ENCODE data around the gene SHISA6. TPM values are rescaled to one million over a fixed set of nuclear protein-coding genes. Genes with fewer than 3 reads are reported as not detected.

SHISA6 gene
- total RNA-seq, 2 donors from 2014 or later, result 0.07 TPM; not detected in 1

GRCh38 chr17:11366272-11366850 is 125.3 kb downstream of the SHISA6 start:
- no peak overlapping the region for H3K27ac ChIP-seq
- no peak for DNase-seq (ENCODE audit: low spot score)
- no peak for TF ChIP-seq CTCF (IDR thresholded peaks at IDR 0.05)

GRCh38 chr17:11369575-11369974 is 128.6 kb downstream of the SHISA6 start:
- DNase-seq (ENCODE audit: low spot score), result no peak
- Histone ChIP-seq H3K36me3 (no peaks in the 10 kb centered on the region), H3K4me1 (no peaks in the 10 kb centered on the region), H3K9me3 (no peaks in the 10 kb centered on the region), H3K27ac (no peak overlapping the region), H3K27me3 (no peaks in the 10 kb centered on the region), H3K4me3 (no peak overlapping the region)
- no peak for TF ChIP-seq CTCF (IDR thresholded peaks at IDR 0.05)

More at GRCh38 chr17:11366272-11366850, 125.3 kb downstream of the SHISA6 start:
- Histone ChIP-seq H3K27me3 (no peaks in the 10 kb centered on the region), H3K4me1 (no peaks in the 10 kb centered on the region), H3K36me3 (no peaks in the 10 kb centered on the region), H3K9me3 (no peaks in the 10 kb centered on the region), H3K4me3 (no peak overlapping the region)

GRCh38 chr17:11372692-11373091 is 131.7 kb downstream of the SHISA6 start:
- no peak for DNase-seq (ENCODE audit: low spot score)
- no peak for TF ChIP-seq CTCF (IDR thresholded peaks at IDR 0.05)

GRCh38 chr17:11378506-11378905 is 137.5 kb downstream of the SHISA6 start:
- Histone ChIP-seq H3K27ac (no peak overlapping the region), H3K27me3 (no peaks in the 10 kb centered on the region), H3K4me3 (no peak overlapping the region), H3K4me1 (no peaks in the 10 kb centered on the region), H3K36me3 (no peaks in the 10 kb centered on the region), H3K9me3 (no peaks in the 10 kb centered on the region)
- DNase-seq (ENCODE audit: low spot score), result no peak
- no peak for TF ChIP-seq CTCF (IDR thresholded peaks at IDR 0.05)

More at GRCh38 chr17:11372692-11373091, 131.7 kb downstream of the SHISA6 start:
- Histone ChIP-seq H3K36me3 (no peaks in the 10 kb centered on the region), H3K9me3 (no peaks in the 10 kb centered on the region), H3K27ac (no peak overlapping the region), H3K4me3 (no peak overlapping the region), H3K4me1 (no peaks in the 10 kb centered on the region), H3K27me3 (no peaks in the 10 kb centered on the region)

- DNase-seq (ENCODE audit: low spot score), result no peak
- TF ChIP-seq CTCF (IDR thresholded peaks at IDR 0.05), result no peak
- no peaks in the 10 kb centered on the region for H3K9me3 ChIP-seq
- no peaks in the 10 kb centered on the region for H3K4me1 ChIP-seq
- H3K27ac ChIP-seq, result no peak overlapping the region
- no peaks in the 10 kb centered on the region for H3K27me3 ChIP-seq
- no peak overlapping the region for H3K4me3 ChIP-seq
- no peaks in the 10 kb centered on the region for H3K36me3 ChIP-seq
These were observed 139.7 kb downstream of the SHISA6 start for GRCh38 chr17:11380761-11381160.

- Histone ChIP-seq H3K27me3 (no peaks in the 10 kb centered on the region), H3K4me3 (no peak overlapping the region), H3K27ac (no peak overlapping the region), H3K36me3 (no peaks in the 10 kb centered on the region), H3K4me1 (no peaks in the 10 kb centered on the region), H3K9me3 (no peaks in the 10 kb centered on the region)
- no peak for TF ChIP-seq CTCF (IDR thresholded peaks at IDR 0.05)
- DNase-seq (ENCODE audit: low spot score), result no peak
These were observed 142.1 kb downstream of the SHISA6 start for GRCh38 chr17:11383157-11383556.
